GM21526 (cell line): ENCODE results near the gene CLEC7A.

Experiments used
- ATAC-seq: cut with Tn5 transposase; IDR thresholded peaks from one replicate; pipeline ENCODE4 v1.9.1; 2021; ENCODE audit warnings: moderate library complexity; ENCODE audit not compliant: unreplicated experiment, low FRiP score

CLEC7A gene

GRCh38 chr12:10097521-10097920, 32.5 kb downstream of the CLEC7A start:
- no peak for ATAC-seq

- no peak for ATAC-seq
These were observed 34.0 kb downstream of the CLEC7A start for GRCh38 chr12:10095971-10096370.

GRCh38 chr12:10094646-10095395, 35.2 kb downstream of the CLEC7A start:
- ATAC-seq = no peak

GRCh38 chr12:10088955-10089900, 40.8 kb downstream of the CLEC7A start:
- no peak for ATAC-seq

DNA sequence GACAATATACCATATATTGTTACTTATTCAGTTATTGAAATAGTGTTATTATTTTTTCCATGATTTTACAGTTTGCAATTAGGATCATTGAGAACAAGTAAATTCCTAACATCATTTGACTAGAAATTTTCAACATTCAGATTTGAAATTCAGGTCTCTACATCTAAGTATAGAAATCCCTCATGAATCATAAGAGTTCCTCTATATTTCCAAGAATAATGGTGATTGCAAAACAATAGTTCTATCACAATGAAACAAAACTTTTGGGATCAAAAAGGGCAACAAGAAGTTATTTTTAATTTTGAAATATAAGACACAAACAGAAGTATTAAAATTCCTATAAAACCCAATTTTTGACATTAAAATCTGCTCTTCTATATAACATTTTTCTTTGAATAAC, 42.0 kb downstream of the CLEC7A start:
- no peak for ATAC-seq

DNA sequence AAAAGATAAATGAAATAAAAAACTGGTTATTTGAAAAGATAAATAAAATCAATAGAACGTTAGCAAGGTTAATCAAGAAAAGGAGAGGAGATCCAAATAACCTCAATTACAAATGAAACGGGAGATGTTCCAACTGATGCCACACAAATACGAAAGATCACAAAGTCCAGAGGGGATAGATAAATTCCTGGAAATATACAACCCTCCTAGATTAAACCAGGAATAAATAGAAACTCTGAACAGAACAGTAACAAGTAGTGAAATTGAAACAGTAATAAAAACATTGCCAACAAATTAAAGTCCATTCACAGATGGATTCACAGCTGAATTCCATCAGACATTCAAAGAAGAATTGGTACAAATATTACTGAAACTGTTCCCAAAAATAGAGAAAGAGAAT, 43.6 kb downstream of the CLEC7A start:
- no peak for ATAC-seq

- ATAC-seq = no peak
These were observed 45.3 kb downstream of the CLEC7A start for GRCh38 chr12:10084733-10085132.

DNA sequence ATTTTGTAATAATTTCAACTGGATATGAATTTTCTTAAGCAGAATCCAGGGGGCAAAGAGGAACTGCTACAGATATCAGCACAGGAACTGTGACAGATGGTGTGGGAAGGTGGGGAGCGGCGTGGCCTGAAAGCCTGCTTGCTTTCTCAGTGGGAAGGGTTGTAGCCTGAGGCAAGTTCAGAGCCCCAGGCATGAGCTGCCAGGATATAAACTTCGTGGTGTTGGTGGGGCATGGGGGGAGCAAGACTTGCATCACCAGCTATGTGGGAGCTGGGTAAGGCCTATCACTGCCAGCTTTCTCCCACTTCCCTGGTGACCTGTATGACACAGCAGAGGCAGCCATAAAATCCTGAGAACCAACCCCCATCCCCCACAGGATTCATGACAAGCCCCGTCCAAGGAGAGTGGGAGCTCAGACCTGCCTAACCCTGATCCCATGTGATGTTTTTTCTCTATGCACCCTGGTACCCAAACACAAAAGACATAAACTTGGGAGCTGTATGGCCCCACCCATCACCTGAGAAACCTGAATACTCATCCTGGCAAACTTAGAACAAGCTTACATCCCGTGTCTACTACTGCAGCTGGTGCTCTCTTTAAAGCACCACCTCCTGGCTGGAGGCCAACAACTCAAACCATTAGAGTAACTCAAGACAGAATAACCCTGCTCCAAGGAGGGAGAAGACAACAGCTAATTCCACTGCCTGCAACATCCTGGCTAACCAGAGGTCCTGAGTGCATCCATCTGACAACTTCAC, 47.7 kb downstream of the CLEC7A start:
- no peak for ATAC-seq

DNA sequence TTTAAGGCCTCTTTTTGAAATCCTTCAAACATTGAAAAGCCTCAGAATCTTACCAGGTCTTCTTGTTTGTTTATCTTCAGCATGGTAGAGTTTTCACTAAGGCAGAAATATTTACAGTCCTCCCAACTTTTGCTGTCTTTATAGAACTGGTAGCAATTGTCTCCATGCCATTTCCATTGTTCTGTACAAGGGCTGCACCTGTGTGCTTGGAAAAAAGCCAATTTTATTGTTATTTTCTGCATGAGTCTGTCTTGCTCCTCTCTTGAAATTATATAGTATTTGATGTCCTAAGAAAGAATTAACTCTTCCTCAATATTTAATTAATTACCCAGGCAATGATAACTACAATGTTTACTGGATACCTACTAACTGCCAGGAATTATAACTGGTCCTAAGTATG, 54.5 kb downstream of the CLEC7A start:
- no peak for ATAC-seq

- no peak for ATAC-seq
These were observed 56.7 kb downstream of the CLEC7A start for GRCh38 chr12:10073261-10073660.

DNA sequence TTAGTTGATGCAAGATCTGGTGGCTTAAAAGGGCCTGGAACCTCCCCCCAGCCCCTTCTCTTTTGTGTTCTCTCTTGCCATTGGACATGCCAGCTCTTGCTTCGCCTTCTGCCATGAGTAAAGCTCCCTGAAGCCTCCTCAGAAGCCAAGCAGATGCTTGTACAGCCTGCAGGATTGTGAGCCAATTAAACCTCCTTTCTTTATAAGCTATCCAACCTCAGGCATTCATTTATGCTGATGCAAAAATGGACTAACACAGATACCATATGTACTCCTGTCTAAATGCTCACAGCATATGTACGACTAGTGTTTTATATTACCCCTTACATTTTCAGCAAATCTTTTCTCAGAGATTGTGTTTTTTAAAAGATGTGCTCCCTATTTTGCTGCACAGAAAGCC, 57.9 kb downstream of the CLEC7A start:
- no peak for ATAC-seq

DNA sequence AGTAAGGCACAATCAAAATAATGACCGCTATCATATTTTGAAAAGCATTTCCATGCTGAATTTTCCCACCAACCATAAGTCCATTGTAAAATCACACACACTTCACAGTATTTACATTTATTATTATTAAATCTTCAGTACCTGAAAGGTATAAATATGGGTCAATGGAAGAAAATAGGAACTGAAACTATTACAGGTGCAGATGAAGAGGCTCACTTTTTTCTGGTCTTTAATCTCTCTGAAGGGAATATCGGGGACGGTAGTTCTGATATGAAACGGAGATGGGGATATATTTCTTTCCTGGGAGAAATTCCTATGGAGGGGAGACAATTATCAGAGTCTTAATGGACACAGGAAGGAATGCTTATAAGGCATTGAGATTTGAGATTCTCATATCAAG, 59.6 kb downstream of the CLEC7A start:
- peak; percentile 58 for ATAC-seq

DNA sequence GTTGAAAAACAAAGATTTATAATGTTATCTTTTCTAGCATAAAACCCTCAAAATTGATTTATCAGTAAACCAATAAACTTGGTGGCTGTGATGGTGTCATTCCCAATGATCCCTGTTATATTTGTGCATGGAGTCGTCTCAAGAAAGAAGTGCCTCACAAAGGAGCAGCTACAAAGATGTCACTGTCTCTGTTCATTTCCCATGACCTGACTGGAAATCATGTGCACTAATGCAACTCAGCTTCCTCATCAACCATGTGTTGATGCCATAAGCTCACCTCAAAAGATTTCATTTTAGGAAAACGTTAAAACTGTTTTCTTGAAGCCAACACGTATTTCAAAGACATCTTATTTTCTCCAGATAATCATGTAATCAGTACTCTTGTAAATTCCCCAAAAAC, 60.0 kb downstream of the CLEC7A start:
- ATAC-seq = no peak

- ATAC-seq = no peak
These were observed 60.9 kb downstream of the CLEC7A start for GRCh38 chr12:10069099-10069498.

DNA sequence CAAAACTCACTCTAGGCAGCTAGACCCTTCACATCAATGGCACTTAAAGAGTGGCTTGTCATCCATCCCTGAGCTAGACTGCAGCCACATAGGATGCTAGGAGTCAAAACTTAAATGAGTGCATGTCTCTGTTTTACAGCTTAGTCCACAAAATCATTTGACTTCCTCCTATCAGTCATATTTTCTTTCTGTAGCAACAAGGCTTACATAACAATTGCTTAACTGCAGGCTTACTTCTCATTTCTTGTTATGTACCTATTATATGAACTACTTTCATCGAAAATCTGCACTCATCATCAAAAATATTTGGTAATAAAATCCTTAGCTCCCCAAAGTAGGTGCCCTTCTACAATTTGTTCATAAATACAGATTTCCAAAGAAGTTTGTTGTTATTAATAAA, 61.4 kb downstream of the CLEC7A start:
- no peak for ATAC-seq

GRCh38 chr12:10067942-10068341, 62.1 kb downstream of the CLEC7A start:
- no peak for ATAC-seq

- ATAC-seq = no peak
These were observed 62.7 kb downstream of the CLEC7A start for GRCh38 chr12:10067264-10067663.
